ENCODE data around the gene AHRR.

GRCh38 chr5:318931-319601 is 2.4 kb upstream of the AHRR start:
- TF ChIP-seq CTCF (conservative IDR thresholded peaks at IDR 0.05; ENCODE audit: low read length), result no peak
- no peak for TF ChIP-seq EZH2phosphoT487 (IDR thresholded peaks at IDR 0.05; ENCODE audit: borderline replicate concordance, low read depth, low read length)

Data from OCI-LY7 (cell line).